Measurements from ENCODE around the gene LIPI.

GRCh38 chr21:14092834-14093560, 117.8 kb downstream of the LIPI start:
- TF ChIP-seq, protein P1, sequence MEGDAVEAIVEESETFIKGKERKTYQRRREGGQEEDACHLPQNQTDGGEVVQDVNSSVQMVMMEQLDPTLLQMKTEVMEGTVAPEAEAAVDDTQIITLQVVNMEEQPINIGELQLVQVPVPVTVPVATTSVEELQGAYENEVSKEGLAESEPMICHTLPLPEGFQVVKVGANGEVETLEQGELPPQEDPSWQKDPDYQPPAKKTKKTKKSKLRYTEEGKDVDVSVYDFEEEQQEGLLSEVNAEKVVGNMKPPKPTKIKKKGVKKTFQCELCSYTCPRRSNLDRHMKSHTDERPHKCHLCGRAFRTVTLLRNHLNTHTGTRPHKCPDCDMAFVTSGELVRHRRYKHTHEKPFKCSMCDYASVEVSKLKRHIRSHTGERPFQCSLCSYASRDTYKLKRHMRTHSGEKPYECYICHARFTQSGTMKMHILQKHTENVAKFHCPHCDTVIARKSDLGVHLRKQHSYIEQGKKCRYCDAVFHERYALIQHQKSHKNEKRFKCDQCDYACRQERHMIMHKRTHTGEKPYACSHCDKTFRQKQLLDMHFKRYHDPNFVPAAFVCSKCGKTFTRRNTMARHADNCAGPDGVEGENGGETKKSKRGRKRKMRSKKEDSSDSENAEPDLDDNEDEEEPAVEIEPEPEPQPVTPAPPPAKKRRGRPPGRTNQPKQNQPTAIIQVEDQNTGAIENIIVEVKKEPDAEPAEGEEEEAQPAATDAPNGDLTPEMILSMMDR (IDR thresholded peaks at IDR 0.05): no peak
- TF ChIP-seq EP300 (IDR thresholded peaks at IDR 0.05): no peak
